Adrenal gland (tissue), 5 donors: ENCODE measurements around the gene AFF1.

ENCODE experiments used
- POLR2A ChIP-seq, 2 donors: fragments of 450-650 bp; IDR thresholded peaks; one replicate each; pipeline ENCODE4 v1.6.1; 2017; ENCODE audit warnings: antibody characterized with exemption in 2 of 2, mild to moderate bottlenecking in 2 of 2, moderate library complexity in 1 of 2
- TF ChIP-seq, protein P1 (sequence below), 6 experiments: fragments of 450-650 bp in 4 of 6; fragments of 200-600 bp in 2 of 6; sonication (generic) in 1 of 6; IDR thresholded peaks; 1 replicate in 5 of 6; 2 replicates in 1 of 6; pipeline versions ENCODE4 v1.5.1 to v1.8.0; 2016 to 2021; ENCODE audit warnings: antibody characterized with exemption in 6 of 6, mild to moderate bottlenecking in 2 of 6, moderate library complexity in 1 of 6
- donor health status: DM: no; HTN: no; CAD: no.

- TF ChIP-seq, protein P1, sequence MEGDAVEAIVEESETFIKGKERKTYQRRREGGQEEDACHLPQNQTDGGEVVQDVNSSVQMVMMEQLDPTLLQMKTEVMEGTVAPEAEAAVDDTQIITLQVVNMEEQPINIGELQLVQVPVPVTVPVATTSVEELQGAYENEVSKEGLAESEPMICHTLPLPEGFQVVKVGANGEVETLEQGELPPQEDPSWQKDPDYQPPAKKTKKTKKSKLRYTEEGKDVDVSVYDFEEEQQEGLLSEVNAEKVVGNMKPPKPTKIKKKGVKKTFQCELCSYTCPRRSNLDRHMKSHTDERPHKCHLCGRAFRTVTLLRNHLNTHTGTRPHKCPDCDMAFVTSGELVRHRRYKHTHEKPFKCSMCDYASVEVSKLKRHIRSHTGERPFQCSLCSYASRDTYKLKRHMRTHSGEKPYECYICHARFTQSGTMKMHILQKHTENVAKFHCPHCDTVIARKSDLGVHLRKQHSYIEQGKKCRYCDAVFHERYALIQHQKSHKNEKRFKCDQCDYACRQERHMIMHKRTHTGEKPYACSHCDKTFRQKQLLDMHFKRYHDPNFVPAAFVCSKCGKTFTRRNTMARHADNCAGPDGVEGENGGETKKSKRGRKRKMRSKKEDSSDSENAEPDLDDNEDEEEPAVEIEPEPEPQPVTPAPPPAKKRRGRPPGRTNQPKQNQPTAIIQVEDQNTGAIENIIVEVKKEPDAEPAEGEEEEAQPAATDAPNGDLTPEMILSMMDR (IDR thresholded peaks at IDR 0.05) = no peak
- TF ChIP-seq POLR2A (IDR thresholded peaks at IDR 0.05) = no peak
Observed at GRCh38 chr4:87103691-87104187, 168.9 kb downstream of the AFF1 start.
